SH-SY5Y (cell line): ENCODE results near the gene ARFGEF3.

ENCODE experiments used
- GATA2 ChIP-seq: IDR thresholded peaks from 2 replicates; pipeline ENCODE4 v1.6.1; 2011; ENCODE audit warnings: mild to moderate bottlenecking, low read depth, low read length
- GATA3 ChIP-seq: IDR thresholded peaks from 2 replicates; pipeline ENCODE4 v1.6.1; 2011; ENCODE audit warnings: low read depth, mild to moderate bottlenecking, low read length, moderate library complexity

DNA sequence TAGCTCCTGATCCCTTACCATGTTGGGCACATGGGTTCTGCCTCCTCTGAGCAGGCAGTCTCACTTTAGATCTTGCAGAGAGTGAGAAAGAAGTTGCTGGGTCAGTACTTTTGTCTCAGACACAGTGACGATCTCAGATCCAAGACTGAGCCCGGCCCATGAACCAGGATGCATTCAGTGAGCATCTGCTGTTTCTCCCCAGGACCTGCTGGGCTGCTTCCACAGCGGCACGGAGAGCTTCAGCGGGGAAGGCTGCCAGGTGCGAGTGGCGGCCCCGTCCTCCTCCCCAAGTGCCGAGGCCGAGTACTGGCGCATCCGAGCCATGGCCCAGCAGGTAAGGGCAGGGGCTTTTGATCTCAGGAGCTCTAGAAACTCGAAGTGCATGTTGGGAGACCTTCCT lies 162.1 kb downstream of the ARFGEF3 start:
- TF ChIP-seq GATA2 = no peak
- no peak for TF ChIP-seq GATA3
